Pulmonary artery endothelial cell (primary cell): ENCODE measurements around the gene ENOX1. TPM values are rescaled to one million over a fixed set of nuclear protein-coding genes. Genes with fewer than 3 reads are reported as not detected.

Source experiments
- DNase-seq: peaks from one replicate; pipeline ENCODE4 v3.0.0-alpha.2; 2011; ENCODE audit warnings: low read depth, low spot score
- total RNA-seq: library from RNA; depleted of rRNA; stranded (reverse); fragments of >200 nt; gene quantifications from 2 replicates; pipeline ENCODE4 v1.2.3, GENCODE V29; 2014

Gene ENOX1
- total RNA-seq, 1 donor from 2014 or later: 7.1 TPM

DNA sequence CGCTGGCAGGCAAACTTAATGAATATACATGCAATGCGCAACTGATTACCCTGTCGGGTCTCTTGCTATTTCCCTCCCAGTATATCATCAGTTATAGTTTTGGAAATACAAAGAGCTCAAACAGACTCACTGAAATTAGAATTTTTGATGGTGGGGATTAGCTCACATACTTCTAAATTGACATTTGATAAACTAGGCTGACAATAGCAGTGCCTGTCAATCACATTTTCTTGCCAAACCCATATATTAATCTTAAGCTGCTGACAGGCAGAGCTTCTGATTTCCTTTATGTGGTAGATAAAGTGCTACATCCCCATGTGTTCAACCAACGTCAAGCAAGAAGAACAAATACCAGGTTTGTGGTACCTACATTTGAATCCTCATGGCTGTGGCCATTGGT, 521.7 kb downstream of the ENOX1 start:
- DNase-seq: no peak

DNA sequence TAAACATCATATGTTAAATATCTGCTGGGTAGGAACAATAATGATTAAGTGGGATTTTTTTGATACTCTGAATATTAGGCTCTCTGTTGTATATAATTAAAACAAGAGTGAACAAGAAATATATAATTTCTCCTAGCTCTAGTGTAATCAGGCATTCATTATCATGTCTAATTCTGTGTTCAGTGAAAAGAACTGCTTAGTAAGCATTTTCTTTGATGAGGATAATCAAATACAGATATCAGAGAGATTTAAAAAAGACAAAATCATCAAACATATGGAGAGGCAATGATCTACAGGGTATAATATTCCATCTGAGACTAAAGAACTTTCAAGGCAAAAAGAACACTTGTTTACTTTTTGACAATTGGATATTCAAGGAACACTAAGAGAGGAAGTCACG, 522.3 kb downstream of the ENOX1 start:
- no peak for DNase-seq

- DNase-seq: no peak
Measured at GRCh38 chr13:43263047-43263446, 523.7 kb downstream of the ENOX1 start.

- DNase-seq: no peak
Measured at GRCh38 chr13:43260999-43261398, 525.8 kb downstream of the ENOX1 start.

DNA sequence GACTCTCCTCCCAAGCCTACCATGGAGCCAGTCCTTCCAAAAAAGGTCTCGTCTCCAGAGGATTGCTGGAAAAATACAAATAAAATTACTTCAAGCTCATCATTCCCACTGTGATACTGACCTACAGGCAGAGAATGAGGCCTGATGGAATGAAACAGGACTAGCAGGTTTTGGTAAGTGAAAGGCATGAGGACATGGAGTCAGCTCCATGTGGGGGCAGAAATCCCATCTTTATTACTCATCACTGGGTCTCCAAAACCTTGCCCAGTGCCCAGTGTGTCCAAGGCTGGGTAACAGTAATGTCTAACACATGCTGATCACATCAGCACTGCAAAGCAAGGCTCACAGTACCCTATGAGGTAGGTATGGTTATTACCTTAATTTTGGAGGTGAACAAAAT, 528.0 kb downstream of the ENOX1 start:
- no peak for DNase-seq

DNA sequence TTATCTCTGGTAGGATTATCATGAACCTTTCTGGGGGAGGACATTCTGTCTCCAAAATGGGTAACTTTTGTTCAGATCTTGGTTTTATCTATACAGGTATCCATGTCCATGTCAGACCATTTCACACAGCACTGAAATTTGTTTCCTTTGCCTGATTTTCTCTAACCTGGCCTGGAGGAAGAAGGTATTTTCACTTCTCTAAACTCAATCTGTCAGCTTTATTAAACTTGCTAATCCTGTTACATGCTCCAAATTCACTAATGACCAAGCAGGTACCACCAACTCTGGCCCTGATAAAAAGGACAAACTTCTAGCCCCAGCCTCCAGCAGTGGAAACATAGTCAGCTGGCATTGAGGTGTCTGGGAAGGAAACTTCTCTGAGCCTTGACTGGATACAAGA, 529.0 kb downstream of the ENOX1 start:
- no peak for DNase-seq

GRCh38 chr13:43251961-43252360, 534.8 kb downstream of the ENOX1 start:
- no peak for DNase-seq

- DNase-seq: no peak
Measured at GRCh38 chr13:43246382-43246781, 540.4 kb downstream of the ENOX1 start.

GRCh38 chr13:43245374-43245964, 541.3 kb downstream of the ENOX1 start:
- no peak for DNase-seq

DNA sequence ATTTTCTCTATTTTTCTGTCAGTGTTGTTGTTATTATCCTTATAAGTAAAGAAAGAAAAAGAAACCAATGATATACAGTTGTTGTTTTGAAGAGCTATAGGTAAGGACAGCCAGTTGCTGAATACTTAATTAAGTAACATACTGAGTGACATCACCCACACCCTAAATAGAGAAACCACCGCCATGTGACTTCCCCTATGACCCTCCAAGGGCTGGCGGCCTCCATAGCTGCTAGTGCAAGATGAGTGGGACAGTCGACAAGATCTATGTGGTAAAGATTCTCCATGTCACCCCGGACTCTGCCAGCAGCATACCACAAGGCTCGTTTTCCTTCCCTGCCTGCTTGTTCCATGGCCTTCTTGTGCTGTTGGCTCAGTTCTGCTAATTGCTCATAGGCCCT, 542.3 kb downstream of the ENOX1 start:
- no peak for DNase-seq

DNA sequence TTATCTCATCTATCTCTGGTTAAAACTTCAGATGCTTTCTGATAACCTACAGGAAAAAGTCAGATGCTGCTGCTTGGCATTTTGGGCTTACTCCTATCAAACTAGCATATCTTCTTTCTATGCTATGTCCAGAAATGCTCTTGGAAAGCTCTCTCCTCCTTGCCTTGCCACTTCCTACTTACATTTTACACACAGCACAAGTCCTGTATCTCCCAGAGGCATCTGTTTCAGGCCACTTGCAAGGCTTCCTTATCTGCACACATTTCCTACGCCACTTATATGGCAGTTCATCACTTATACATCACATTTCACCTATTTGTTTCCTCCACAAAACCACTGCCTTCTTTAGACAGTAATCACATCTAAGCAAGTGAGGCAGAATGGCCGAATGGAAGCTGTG, 543.1 kb downstream of the ENOX1 start:
- no peak for DNase-seq

- DNase-seq: no peak
Measured at GRCh38 chr13:43242040-43242439, 544.7 kb downstream of the ENOX1 start.

DNA sequence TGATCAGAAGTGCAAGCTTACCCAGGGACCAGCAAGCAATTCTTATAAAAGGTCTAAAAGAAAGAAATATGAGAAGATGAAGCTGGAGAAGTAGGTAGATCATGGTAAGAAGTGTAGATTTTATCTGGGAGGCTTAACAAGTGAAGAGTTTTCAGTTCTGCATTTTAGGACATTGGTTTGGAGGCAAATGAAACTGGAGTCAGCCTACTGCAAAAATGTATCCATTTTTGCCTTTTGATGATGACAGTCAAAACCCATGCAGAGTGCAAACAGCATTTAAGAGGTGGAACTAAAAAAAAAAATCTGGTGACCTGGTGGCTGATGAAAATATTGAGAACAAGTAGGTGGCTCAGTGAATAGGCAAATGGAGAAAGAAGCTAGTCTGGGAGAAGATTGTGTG, 546.5 kb downstream of the ENOX1 start:
- no peak for DNase-seq

DNA sequence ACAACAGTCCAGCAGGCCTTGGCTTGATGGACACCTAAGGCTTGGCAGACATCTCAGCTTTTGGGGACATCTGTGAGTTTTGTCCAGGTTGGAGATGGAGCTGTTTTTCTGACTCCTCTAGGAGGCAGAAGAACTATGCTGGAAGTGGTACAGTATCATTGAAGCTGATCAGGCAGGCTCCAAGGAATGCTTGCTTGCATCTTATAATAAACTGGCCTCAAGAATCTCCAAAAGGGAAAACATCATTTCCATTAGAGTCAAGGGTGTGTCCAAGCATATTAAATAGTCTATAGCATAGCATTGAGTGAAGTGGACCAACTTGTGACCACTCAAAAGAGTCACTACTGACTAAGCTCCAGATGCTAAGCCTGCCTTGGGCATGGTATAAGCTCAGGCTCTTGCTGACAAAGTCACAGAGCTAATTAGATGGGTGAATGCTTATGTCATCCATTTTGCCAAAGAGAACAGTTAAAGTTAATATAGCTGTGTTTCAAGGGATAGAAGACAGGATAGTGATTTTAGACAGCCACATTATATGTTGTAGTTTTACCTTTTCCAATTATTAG, 547.4 kb downstream of the ENOX1 start:
- DNase-seq: no peak

GRCh38 chr13:43238341-43239083, 548.3 kb downstream of the ENOX1 start:
- no peak for DNase-seq

DNA sequence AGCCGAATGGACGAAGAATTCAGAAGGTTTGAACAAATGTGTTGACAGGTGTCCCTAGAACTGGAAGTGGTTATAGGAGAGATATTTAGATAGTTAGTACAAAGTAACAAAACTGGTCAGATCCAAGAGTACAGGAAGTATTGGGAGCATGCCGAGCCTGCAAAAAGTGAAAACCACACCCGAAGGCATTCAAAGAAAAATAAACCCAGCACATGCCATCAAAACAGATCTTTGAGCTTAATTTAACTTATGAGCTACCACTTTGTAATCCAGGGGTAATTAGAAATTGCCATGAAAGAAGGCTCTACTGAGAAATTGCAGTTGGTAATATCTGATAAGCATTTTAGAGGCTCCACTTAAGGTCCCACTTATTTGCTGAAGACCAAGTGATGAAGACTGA, 549.2 kb downstream of the ENOX1 start:
- no peak for DNase-seq

- DNase-seq: no peak
Measured at GRCh38 chr13:43235028-43235427, 551.7 kb downstream of the ENOX1 start.

GRCh38 chr13:43232873-43233265, 553.9 kb downstream of the ENOX1 start:
- peak; percentile 1 for DNase-seq

- no peak for DNase-seq
Measured at GRCh38 chr13:43232144-43232872, 554.5 kb downstream of the ENOX1 start.

DNA sequence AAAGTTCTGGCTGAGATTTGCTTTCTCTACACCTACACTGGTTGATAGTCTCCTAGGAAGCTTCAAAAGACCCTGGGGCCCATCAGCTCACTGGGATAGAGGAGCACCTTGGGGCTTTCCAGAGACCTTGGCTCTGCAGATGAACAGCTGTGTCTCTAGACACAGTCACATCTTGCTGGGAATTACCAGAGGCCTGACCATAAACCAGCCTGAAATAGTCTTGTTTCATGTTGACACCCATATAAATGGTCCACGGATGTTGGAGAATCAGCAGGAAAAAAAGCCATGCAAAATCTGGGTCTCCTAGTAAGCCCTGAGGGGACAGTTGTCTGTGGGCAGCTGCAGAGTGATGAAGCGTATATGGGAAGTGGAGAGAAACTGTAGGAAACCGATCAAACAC, 555.8 kb downstream of the ENOX1 start:
- DNase-seq: no peak

DNA sequence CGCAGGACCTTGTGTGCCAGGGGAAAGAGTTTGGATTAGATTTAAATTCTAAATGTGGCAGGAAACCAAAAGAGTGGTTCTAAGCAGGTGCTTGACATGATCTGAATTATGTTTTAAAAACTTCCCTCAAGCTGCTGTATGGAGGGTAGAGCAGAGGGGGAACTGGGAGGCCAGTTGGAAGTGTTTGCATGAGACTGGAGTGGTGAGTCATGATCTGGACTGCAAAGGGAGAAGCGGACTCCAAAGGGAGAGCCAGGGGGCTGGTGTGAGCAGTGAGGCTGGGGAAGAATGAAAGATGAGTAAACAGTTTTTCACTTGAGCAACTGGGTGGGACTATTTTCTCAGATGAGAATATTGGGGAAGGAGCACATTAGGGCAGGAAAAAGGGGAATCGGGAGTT, 557.3 kb downstream of the ENOX1 start:
- DNase-seq: no peak

- no peak for DNase-seq
Measured at GRCh38 chr13:43227721-43228120, 559.1 kb downstream of the ENOX1 start.
